NT2/D1 (cell line): Measurements from ENCODE around the gene FMN1.

Experiments used
- SUZ12 ChIP-seq: IDR thresholded peaks from 2 replicates; pipeline ENCODE4 v1.6.1; 2011; ENCODE audit not compliant: insufficient read length, insufficient read depth; ENCODE audit errors: extremely low read depth
- YY1 ChIP-seq: IDR thresholded peaks from 2 replicates; pipeline ENCODE4 v1.6.1; 2011; ENCODE audit not compliant: insufficient read length, insufficient read depth
- ZNF274 ChIP-seq: IDR thresholded peaks from 2 replicates; pipeline ENCODE4 v1.6.1; 2011; ENCODE audit warnings: mild to moderate bottlenecking, low read depth, low read length

DNA sequence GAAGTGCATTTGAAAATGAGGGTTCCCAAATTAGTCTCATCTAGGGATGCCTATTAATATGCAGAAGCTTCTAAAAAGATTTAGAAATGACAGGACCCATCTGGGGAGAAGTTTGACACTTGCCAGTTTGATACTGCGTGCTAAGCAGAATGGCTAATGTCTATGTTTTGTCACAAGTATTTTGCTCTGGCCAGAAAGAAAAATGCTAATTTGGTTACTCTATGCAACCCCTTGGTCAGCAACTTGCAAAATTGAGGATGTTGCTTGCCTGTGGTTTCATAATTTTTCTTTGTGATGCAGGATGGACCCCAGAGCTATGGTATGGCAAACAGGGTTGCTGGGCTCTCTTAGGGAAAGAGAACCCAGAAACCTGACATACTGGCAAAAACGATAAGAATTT lies 148.2 kb downstream of the FMN1 start:
- TF ChIP-seq YY1 (no peak), SUZ12 (no peak), ZNF274 (no peak)
